A549 (cell line): ENCODE measurements around the gene KTN1. TPM values are rescaled to one million over a fixed set of nuclear protein-coding genes. Genes with fewer than 3 reads are reported as not detected.

Experiments used
- ATAC-seq, 2 experiments: fragments of 200-7000 bp in 1 of 2; fragments of >200 bp in 1 of 2; cut with Nextera tagmentation in 1 of 2; cut with Tn5 transposase in 1 of 2; 3 replicates each; pipeline versions ENCODE4 v1.8.0 to v1.9.1; 2018 to 2020; ENCODE audit warnings: mild to moderate bottlenecking in 1 of 2, moderate library complexity in 1 of 2
- CTCF ChIA-PET: fragments of 300-600 bp; sonication (Branson Sonifier 250); formaldehyde crosslinking; extraction: SDS; loops from one replicate; lab custom pipeline; 2021; ENCODE audit warnings: antibody characterized with exemption, inconsistent platforms; lab: Yijun Ruan, JAX
- POLR2A ChIA-PET: fragments of 350-600 bp; formaldehyde crosslinking; extraction: SDS; loops from one replicate; lab custom pipeline; 2021; ENCODE audit warnings: antibody characterized with exemption, inconsistent platforms; lab: Yijun Ruan, JAX
- DNase-seq, 2 experiments: peaks; one replicate each; pipeline versions ENCODE4 v3.0.0 to v3.0.0-alpha.2; 2011 to 2016; ENCODE audit warnings: low read depth in 1 of 2, low spot score in 1 of 2
- FAIRE-seq: peaks from 2 replicates; lab custom pipeline; 2011; peaks lifted over from hg19 to GRCh38; lab: Jason Lieb, UNC
- H3K27ac ChIP-seq, 2 experiments: fragments of >200 bp; sonication (Bioruptor Twin); formaldehyde crosslinking; 3 replicates each; pipeline ENCODE4 v1.5.1; 2016 to 2017
- H3K4me1 ChIP-seq: fragments of >200 bp; sonication (Bioruptor Twin); formaldehyde crosslinking; 3 replicates; pipeline ENCODE4 v1.6.1; 2016
- H3K4me2 ChIP-seq: fragments of >200 bp; sonication (Bioruptor Twin); formaldehyde crosslinking; 3 replicates; pipeline ENCODE4 v1.6.1; 2016
- H3K4me3 ChIP-seq: fragments of >200 bp; sonication (Bioruptor Twin); formaldehyde crosslinking; 3 replicates; pipeline ENCODE4 v1.5.1; 2016
- H3K9me3 ChIP-seq: fragments of >200 bp; sonication (Bioruptor Twin); formaldehyde crosslinking; 3 replicates; pipeline ENCODE4 v1.6.1; 2016
- BHLHE40 ChIP-seq: IDR thresholded peaks from 2 replicates; pipeline ENCODE4 v1.6.1; 2012; ENCODE audit warnings: low read depth, low read length, inconsistent platforms
- CBX8 ChIP-seq: fragments of 200-600 bp; sonication (generic); IDR thresholded peaks from 2 replicates; pipeline ENCODE4 v1.6.1; 2016
- CEBPB ChIP-seq, 2 experiments: fragments of >200 bp in 1 of 2; sonication (Bioruptor Twin) in 1 of 2; formaldehyde crosslinking in 1 of 2; IDR thresholded peaks; 2 replicates each; pipeline ENCODE4 v1.6.1; 2012 to 2016
- CHD4 ChIP-seq: fragments of 200-600 bp; sonication (generic); IDR thresholded peaks from 2 replicates; pipeline ENCODE4 v1.6.1; 2016; ENCODE audit warnings: antibody characterized with exemption, mild to moderate bottlenecking, borderline replicate concordance
- EHF ChIP-seq: fragments of 250-450 bp; sonication (Bioruptor Pico); IDR thresholded peaks from 2 replicates; pipeline ENCODE4 v1.5.0; 2020; ENCODE audit warnings: mild to moderate bottlenecking
- FOXS1 ChIP-seq: fragments of 250-450 bp; sonication (Bioruptor Pico); IDR thresholded peaks from 2 replicates; pipeline ENCODE4 v1.5.0; 2020; ENCODE audit warnings: mild to moderate bottlenecking, moderate library complexity
- GATA3 ChIP-seq: IDR thresholded peaks from 2 replicates; pipeline ENCODE4 v1.6.1; 2012; ENCODE audit warnings: borderline replicate concordance
- HDAC2 ChIP-seq: fragments of 200-600 bp; sonication (generic); IDR thresholded peaks from 2 replicates; pipeline ENCODE4 v1.6.1; 2016
- HEYL ChIP-seq: fragments of 250-450 bp; sonication (Bioruptor Pico); IDR thresholded peaks from 2 replicates; pipeline ENCODE4 v1.8.0; 2021; ENCODE audit warnings: mild to moderate bottlenecking, moderate library complexity
- HOXB13 ChIP-seq: fragments of 250-450 bp; sonication (Bioruptor Pico); IDR thresholded peaks from 2 replicates; pipeline ENCODE4 v1.5.0; 2020; ENCODE audit warnings: low read depth, mild to moderate bottlenecking, moderate library complexity
- HOXB5 ChIP-seq: fragments of 250-450 bp; sonication (Bioruptor Pico); IDR thresholded peaks from 2 replicates; pipeline ENCODE4 v1.5.0; 2020; ENCODE audit warnings: mild to moderate bottlenecking, moderate library complexity
- JUN ChIP-seq, 2 experiments: fragments of >200 bp; sonication (Bioruptor Twin); formaldehyde crosslinking; IDR thresholded peaks; 2 replicates in 1 of 2; 3 replicates in 1 of 2; pipeline ENCODE4 v1.6.1; 2016 to 2017
- KDM5A ChIP-seq: fragments of 200-600 bp; sonication (generic); IDR thresholded peaks from 2 replicates; pipeline ENCODE4 v1.6.1; 2016; ENCODE audit warnings: antibody characterized with exemption, mild to moderate bottlenecking
- MAFK ChIP-seq: fragments of 450-650 bp; IDR thresholded peaks from 2 replicates; pipeline ENCODE4 v1.6.1; 2014; ENCODE audit not compliant: partially characterized antibody
- MYC ChIP-seq: IDR thresholded peaks from 2 replicates; pipeline ENCODE4 v1.6.1; 2012; ENCODE audit warnings: mild to moderate bottlenecking, inconsistent platforms, low read length, improper control_type of control experiment, borderline replicate concordance
- NPAS2 ChIP-seq: fragments of 250-450 bp; sonication (Bioruptor Pico); IDR thresholded peaks from 2 replicates; pipeline ENCODE4 v1.8.0; 2022; ENCODE audit warnings: mild to moderate bottlenecking, moderate library complexity, borderline replicate concordance
- NR3C1 ChIP-seq: fragments of >200 bp; sonication (Bioruptor Twin); formaldehyde crosslinking; IDR thresholded peaks from 3 replicates; pipeline ENCODE4 v1.6.1; 2017
- RFX5 ChIP-seq: fragments of 450-650 bp; IDR thresholded peaks from 2 replicates; pipeline ENCODE4 v1.7.1; 2014; ENCODE audit warnings: antibody characterized with exemption, mild to moderate bottlenecking, moderate library complexity
- RNF2 ChIP-seq: fragments of 200-600 bp; sonication (generic); IDR thresholded peaks from 2 replicates; pipeline ENCODE4 v1.6.1; 2016; ENCODE audit warnings: low read depth, mild to moderate bottlenecking, antibody characterized with exemption, moderate library complexity, borderline replicate concordance
- SREBF2 ChIP-seq: fragments of 450-650 bp; IDR thresholded peaks from 2 replicates; pipeline ENCODE4 v1.6.1; 2014; ENCODE audit warnings: mild to moderate bottlenecking, moderate library complexity
- TFCP2L1 ChIP-seq: fragments of 250-450 bp; sonication (Bioruptor Pico); IDR thresholded peaks from 2 replicates; pipeline ENCODE4 v1.5.0; 2021; ENCODE audit warnings: mild to moderate bottlenecking
- ZSCAN20 ChIP-seq: fragments of 250-450 bp; sonication (Bioruptor Pico); IDR thresholded peaks from 2 replicates; pipeline ENCODE4 v1.8.0; 2022; ENCODE audit warnings: mild to moderate bottlenecking, moderate library complexity
- WGBS: methylation state at CpG from one replicate; pipeline ENCODE4 v1.1.6; 2017; ENCODE audit errors: missing lambda C conversion rate; 5-methylcytosine and 5-hydroxymethylcytosine counted together
- polyA plus RNA-seq, 4 experiments: library from polyadenylated mRNA; depleted of rRNA in 3 of 4; stranded (reverse); fragments of >200 nt; fragmentation: RNase III in 1 of 4; extraction: RNeasy Plus Mini Kit Qiagen cat#74134 plus additional on column Dnase treatment in 1 of 4; gene quantifications; 2 replicates in 3 of 4; 3 replicates in 1 of 4; pipeline ENCODE4 v1.2.3, GENCODE V29; 2011 to 2017
- TF ChIP-seq, protein P1 (sequence below): IDR thresholded peaks from 2 replicates; pipeline ENCODE4 v1.6.1; 2012; ENCODE audit warnings: low read depth, borderline replicate concordance
- TF ChIP-seq, protein P2 (sequence below): fragments of >200 bp; sonication (Bioruptor Twin); formaldehyde crosslinking; IDR thresholded peaks from 3 replicates; pipeline ENCODE4 v1.5.1; 2016
- TF ChIP-seq, protein P3 (sequence below): fragments of 250-450 bp; sonication (Bioruptor Pico); IDR thresholded peaks from 2 replicates; pipeline ENCODE4 v1.5.0; 2020; ENCODE audit warnings: low read depth, mild to moderate bottlenecking, moderate library complexity
- TF ChIP-seq, protein P4 (sequence below): fragments of 200-600 bp; sonication (generic); IDR thresholded peaks from 2 replicates; pipeline ENCODE4 v1.6.1; 2016; ENCODE audit warnings: antibody characterized with exemption, mild to moderate bottlenecking, moderate library complexity
- TF ChIP-seq, protein P5 (sequence below): fragments of 150-350 bp; IDR thresholded peaks from 2 replicates; pipeline ENCODE4 v1.6.1; 2014; ENCODE audit warnings: low read depth, mild to moderate bottlenecking, low read length

Gene KTN1
- polyA plus RNA-seq, 2 of the 4 experiments (the other 2 are of a cell fraction): 153 to 233 TPM

DNA sequence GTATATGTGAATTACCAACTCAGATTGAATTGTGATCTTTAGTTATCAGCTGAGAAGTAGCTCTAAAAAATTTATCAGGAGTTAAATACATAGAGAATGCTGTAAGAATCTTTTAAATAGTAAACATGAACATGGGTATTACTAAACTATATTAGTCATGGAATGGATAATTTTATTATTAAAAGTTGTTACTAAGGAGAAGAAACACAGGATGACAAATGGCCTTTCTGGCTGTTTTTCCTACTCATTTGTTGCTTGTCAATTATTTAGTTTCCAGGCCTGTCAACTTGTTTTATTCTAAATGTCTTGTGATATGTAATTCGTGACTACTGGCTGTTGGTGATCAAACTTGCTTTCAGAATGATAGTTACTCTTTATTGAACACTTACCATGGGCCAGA is 58.7 kb downstream of the KTN1 start:
- CTCF ChIA-PET: interaction anchor here (0.6 to 2.3 kb wide), 3 partner anchors 181 to 200 kb away, joined by 3 to 6 read pairs (median 4); no protein-coding TSS in a partner anchor
- POLR2A ChIA-PET: no interaction called here
- TF ChIP-seq MYC (no peak), CBX8 (no peak), MAFK (no peak), CEBPB (IDR thresholded peaks at IDR 0.05) (no peak), SREBF2 (no peak), HEYL (CRISPR knock-in tag) (no peak), HDAC2 (no peak), JUN (IDR thresholded peaks at IDR 0.05) (no peak), NR3C1 (no peak), CHD4 (no peak), EHF (no peak), HOXB13 (no peak), NPAS2 (CRISPR knock-in tag) (no peak), FOXS1 (no peak)
- TF ChIP-seq, protein P1, sequence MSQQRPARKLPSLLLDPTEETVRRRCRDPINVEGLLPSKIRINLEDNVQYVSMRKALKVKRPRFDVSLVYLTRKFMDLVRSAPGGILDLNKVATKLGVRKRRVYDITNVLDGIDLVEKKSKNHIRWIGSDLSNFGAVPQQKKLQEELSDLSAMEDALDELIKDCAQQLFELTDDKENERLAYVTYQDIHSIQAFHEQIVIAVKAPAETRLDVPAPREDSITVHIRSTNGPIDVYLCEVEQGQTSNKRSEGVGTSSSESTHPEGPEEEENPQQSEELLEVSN: no peak
- TF ChIP-seq, protein P2, sequence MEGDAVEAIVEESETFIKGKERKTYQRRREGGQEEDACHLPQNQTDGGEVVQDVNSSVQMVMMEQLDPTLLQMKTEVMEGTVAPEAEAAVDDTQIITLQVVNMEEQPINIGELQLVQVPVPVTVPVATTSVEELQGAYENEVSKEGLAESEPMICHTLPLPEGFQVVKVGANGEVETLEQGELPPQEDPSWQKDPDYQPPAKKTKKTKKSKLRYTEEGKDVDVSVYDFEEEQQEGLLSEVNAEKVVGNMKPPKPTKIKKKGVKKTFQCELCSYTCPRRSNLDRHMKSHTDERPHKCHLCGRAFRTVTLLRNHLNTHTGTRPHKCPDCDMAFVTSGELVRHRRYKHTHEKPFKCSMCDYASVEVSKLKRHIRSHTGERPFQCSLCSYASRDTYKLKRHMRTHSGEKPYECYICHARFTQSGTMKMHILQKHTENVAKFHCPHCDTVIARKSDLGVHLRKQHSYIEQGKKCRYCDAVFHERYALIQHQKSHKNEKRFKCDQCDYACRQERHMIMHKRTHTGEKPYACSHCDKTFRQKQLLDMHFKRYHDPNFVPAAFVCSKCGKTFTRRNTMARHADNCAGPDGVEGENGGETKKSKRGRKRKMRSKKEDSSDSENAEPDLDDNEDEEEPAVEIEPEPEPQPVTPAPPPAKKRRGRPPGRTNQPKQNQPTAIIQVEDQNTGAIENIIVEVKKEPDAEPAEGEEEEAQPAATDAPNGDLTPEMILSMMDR: no peak
- TF ChIP-seq, protein P3, sequence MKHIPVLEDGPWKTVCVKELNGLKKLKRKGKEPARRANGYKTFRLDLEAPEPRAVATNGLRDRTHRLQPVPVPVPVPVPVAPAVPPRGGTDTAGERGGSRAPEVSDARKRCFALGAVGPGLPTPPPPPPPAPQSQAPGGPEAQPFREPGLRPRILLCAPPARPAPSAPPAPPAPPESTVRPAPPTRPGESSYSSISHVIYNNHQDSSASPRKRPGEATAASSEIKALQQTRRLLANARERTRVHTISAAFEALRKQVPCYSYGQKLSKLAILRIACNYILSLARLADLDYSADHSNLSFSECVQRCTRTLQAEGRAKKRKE (CRISPR knock-in tag): no peak
- TF ChIP-seq, protein P4, sequence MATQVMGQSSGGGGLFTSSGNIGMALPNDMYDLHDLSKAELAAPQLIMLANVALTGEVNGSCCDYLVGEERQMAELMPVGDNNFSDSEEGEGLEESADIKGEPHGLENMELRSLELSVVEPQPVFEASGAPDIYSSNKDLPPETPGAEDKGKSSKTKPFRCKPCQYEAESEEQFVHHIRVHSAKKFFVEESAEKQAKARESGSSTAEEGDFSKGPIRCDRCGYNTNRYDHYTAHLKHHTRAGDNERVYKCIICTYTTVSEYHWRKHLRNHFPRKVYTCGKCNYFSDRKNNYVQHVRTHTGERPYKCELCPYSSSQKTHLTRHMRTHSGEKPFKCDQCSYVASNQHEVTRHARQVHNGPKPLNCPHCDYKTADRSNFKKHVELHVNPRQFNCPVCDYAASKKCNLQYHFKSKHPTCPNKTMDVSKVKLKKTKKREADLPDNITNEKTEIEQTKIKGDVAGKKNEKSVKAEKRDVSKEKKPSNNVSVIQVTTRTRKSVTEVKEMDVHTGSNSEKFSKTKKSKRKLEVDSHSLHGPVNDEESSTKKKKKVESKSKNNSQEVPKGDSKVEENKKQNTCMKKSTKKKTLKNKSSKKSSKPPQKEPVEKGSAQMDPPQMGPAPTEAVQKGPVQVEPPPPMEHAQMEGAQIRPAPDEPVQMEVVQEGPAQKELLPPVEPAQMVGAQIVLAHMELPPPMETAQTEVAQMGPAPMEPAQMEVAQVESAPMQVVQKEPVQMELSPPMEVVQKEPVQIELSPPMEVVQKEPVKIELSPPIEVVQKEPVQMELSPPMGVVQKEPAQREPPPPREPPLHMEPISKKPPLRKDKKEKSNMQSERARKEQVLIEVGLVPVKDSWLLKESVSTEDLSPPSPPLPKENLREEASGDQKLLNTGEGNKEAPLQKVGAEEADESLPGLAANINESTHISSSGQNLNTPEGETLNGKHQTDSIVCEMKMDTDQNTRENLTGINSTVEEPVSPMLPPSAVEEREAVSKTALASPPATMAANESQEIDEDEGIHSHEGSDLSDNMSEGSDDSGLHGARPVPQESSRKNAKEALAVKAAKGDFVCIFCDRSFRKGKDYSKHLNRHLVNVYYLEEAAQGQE: no peak
- no peak for FAIRE-seq
- WGBS: 72% methylated on average over 1 of the region's 1 CpG
- no peak for DNase-seq
- H3K9me3 ChIP-seq: no peaks in the 10 kb centered on the region
- no peak overlapping the region for H3K4me3 ChIP-seq
- H3K4me2 ChIP-seq: no peak overlapping the region
- no peak for ATAC-seq
- H3K4me1 ChIP-seq: no peaks in the 10 kb centered on the region
- H3K27ac ChIP-seq: no peak overlapping the region

DNA sequence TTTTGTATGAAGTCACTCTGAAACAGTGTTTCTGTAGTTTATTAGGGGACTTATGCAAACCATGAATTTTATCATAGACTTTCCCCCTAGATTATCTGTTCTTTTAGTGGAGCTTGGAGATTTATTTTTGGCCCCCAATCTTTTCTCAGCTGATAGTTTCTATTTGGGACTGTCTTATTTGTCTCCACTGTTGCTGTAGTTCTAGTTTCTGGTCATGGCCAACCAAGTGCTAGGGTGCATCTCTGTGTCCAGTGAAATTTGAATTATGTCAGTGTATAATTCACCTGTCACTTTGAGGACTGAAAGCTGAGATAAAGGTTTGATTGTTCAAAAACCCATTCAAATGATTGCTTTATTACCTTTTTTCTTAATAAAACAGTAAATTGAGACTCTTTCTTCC is 61.3 kb downstream of the KTN1 start:
- Histone ChIP-seq H3K4me1 (no peaks in the 10 kb centered on the region), H3K4me2 (no peak overlapping the region), H3K4me3 (no peak overlapping the region), H3K27ac (no peak overlapping the region)
- ATAC-seq (no peak), FAIRE-seq (no peak)
- TF ChIP-seq JUN (IDR thresholded peaks at IDR 0.05) (no peak), NR3C1 (no peak), HEYL (CRISPR knock-in tag) (no peak), RFX5 (no peak), BHLHE40 (no peak), HOXB5 (no peak), RNF2 (no peak), TFCP2L1 (no peak), ZSCAN20 (CRISPR knock-in tag) (no peak), KDM5A (no peak), GATA3 (no peak), EHF (no peak)
- TF ChIP-seq, protein P3 (CRISPR knock-in tag): no peak
- TF ChIP-seq, protein P5, sequence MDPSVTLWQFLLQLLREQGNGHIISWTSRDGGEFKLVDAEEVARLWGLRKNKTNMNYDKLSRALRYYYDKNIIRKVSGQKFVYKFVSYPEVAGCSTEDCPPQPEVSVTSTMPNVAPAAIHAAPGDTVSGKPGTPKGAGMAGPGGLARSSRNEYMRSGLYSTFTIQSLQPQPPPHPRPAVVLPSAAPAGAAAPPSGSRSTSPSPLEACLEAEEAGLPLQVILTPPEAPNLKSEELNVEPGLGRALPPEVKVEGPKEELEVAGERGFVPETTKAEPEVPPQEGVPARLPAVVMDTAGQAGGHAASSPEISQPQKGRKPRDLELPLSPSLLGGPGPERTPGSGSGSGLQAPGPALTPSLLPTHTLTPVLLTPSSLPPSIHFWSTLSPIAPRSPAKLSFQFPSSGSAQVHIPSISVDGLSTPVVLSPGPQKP: no peak
- TF ChIP-seq, all 56 proteins: peak for 0
- no peak for DNase-seq
- H3K9me3 ChIP-seq: no peaks in the 10 kb centered on the region
- CTCF ChIA-PET: interaction anchor here (0.6 to 2.6 kb wide), 3 partner anchors 178 to 203 kb away, joined by 3 to 15 read pairs (median 5); no protein-coding TSS in a partner anchor
- POLR2A ChIA-PET: no interaction called here
